ENCODE measurements around the gene ASTN2.

- TF ChIP-seq CTCF (IDR thresholded peaks at IDR 0.05; ENCODE audit: low read depth, low read length, poor library complexity, severe bottlenecking), result no peak
- no peak for TF ChIP-seq EZH2phosphoT487 (IDR thresholded peaks at IDR 0.05; ENCODE audit: borderline replicate concordance, low read length)
Measured at GRCh38 chr9:117116084-117116483, 298.8 kb downstream of the ASTN2 start.

All from DOHH2 (cell line).